H1 (cell line): Measurements from ENCODE around the gene OSBPL6.

Source experiments
- JUN ChIP-seq: IDR thresholded peaks from 2 replicates; pipeline ENCODE4 v1.6.1; 2011; ENCODE audit warnings: low read depth, mild to moderate bottlenecking, improper control_type of control experiment, low read length
- RNF2 ChIP-seq: fragments of 200-900, 300-1000 bp; sonication (generic); IDR thresholded peaks from 2 replicates; pipeline ENCODE4 v1.7.1; 2016; ENCODE audit warnings: borderline replicate concordance, low read depth, mild to moderate bottlenecking, antibody characterized with exemption, low read length; ENCODE audit not compliant: poor library complexity, severe bottlenecking; ENCODE audit errors: missing control alignments
- USF2 ChIP-seq: IDR thresholded peaks from 2 replicates; pipeline ENCODE4 v1.6.1; 2011; ENCODE audit warnings: low read length, improper control_type of control experiment

GRCh38 chr2:178241844-178242551 is 47.7 kb downstream of the OSBPL6 start:
- no peak for TF ChIP-seq USF2
- TF ChIP-seq JUN, result peak; percentile 26; the same call in 1 of the 2 replicates
- TF ChIP-seq RNF2, result no peak
